HepG2 (cell line): ENCODE measurements around the gene ATAD3C. TPM values are rescaled to one million over a fixed set of nuclear protein-coding genes. Genes with fewer than 3 reads are reported as not detected.
A peak's percentile ranks its signal among the peaks of the same experiment; 100 is the strongest.

ENCODE experiments used
- ARID4A ChIP-seq: sonication (generic); formaldehyde crosslinking; IDR thresholded peaks from 2 replicates; pipeline ENCODE4 v1.5.0; 2020; ENCODE audit warnings: mild to moderate bottlenecking, missing genetic modification reagents, borderline replicate concordance
- EHMT2 ChIP-seq: fragments of 200-600 bp; sonication (generic); IDR thresholded peaks from 2 replicates; pipeline ENCODE4 v1.7.0; 2017; ENCODE audit warnings: antibody characterized with exemption, low read depth, low read length, borderline replicate concordance
- FOXO1 ChIP-seq: sonication (generic); formaldehyde crosslinking; IDR thresholded peaks from 2 replicates; pipeline ENCODE4 v1.4.0; 2020; ENCODE audit warnings: missing genetic modification reagents
- JUND ChIP-seq: sonication (generic); formaldehyde crosslinking; IDR thresholded peaks from 2 replicates; pipeline ENCODE4 v1.8.0; 2022; ENCODE audit warnings: mild to moderate bottlenecking, missing genetic modification reagents
- MBNL3 ChIP-seq: fragments of 250-450 bp; sonication (Bioruptor Pico); conservative IDR thresholded peaks from 2 replicates; pipeline ENCODE4 v1.8.0; 2022; ENCODE audit warnings: mild to moderate bottlenecking, inconsistent platforms
- SNRNP70 ChIP-seq: fragments of 200-400 bp; formaldehyde crosslinking; IDR thresholded peaks from 2 replicates; pipeline ENCODE4 v1.6.1; 2017; ENCODE audit warnings: mild to moderate bottlenecking, low read depth, low read length, moderate library complexity
- ZNF576 ChIP-seq: sonication (generic); formaldehyde crosslinking; IDR thresholded peaks from 2 replicates; pipeline ENCODE4 v1.4.0; 2020; ENCODE audit warnings: mild to moderate bottlenecking, missing genetic modification reagents
- ZNF687 ChIP-seq: sonication (generic); formaldehyde crosslinking; IDR thresholded peaks from 2 replicates; pipeline ENCODE4 v1.5.1; 2020; ENCODE audit warnings: mild to moderate bottlenecking, missing genetic modification reagents, moderate library complexity
- polyA plus RNA-seq, 8 experiments: library from polyadenylated mRNA; depleted of rRNA in 3 of 8; stranded (reverse) in 7 of 8; unstranded in 1 of 8; fragments of >200 nt; fragmentation: Illumina TruSeq in 4 of 8; extraction: Trizol in 4 of 8; gene quantifications; 2 replicates each; pipeline versions ENCODE4 v1.2.1 to v1.2.3, GENCODE V29; 2011 to 2016; ENCODE audit warnings: low read depth in 4 of 8, missing spikeins in 1 of 8, mixed read lengths in 1 of 8; ENCODE audit not compliant: insufficient read depth in 1 of 8
- total RNA-seq, 5 experiments: library from RNA; depleted of rRNA; stranded (reverse); fragments of >200 nt; fragmentation: Illumina TruSeq; extraction: Trizol; gene quantifications; 2 replicates each; pipeline ENCODE4 v1.2.3, GENCODE V29; 2016; ENCODE audit warnings: low read depth in 1 of 5
- TF ChIP-seq, protein P1 (sequence below): sonication (generic); formaldehyde crosslinking; IDR thresholded peaks from 2 replicates; pipeline ENCODE4 v1.4.0; 2020; ENCODE audit warnings: mild to moderate bottlenecking, low read depth, missing genetic modification reagents
- TF ChIP-seq, protein P2 (sequence below): sonication (generic); formaldehyde crosslinking; IDR thresholded peaks from 2 replicates; pipeline ENCODE4 v1.8.0; 2022; ENCODE audit warnings: missing genetic modification reagents, mild to moderate bottlenecking, borderline replicate concordance

The ATAD3C gene
- total and polyA plus RNA-seq, 2 of the 13 experiments (the other 11 are each of a cell fraction or from before 2014, with no cell fraction given), result 2.4 to 3.2 TPM

- TF ChIP-seq SNRNP70, result no peak
- no peak for TF ChIP-seq MBNL3 (CRISPR knock-in tag)
- TF ChIP-seq ZNF687 (CRISPR knock-in tag), result no peak
- TF ChIP-seq JUND (CRISPR knock-in tag), result no peak
- TF ChIP-seq ZNF576 (CRISPR knock-in tag), result no peak
- TF ChIP-seq ARID4A (CRISPR knock-in tag), result no peak; the same call in 1 of the 2 replicates
- TF ChIP-seq, protein P1, sequence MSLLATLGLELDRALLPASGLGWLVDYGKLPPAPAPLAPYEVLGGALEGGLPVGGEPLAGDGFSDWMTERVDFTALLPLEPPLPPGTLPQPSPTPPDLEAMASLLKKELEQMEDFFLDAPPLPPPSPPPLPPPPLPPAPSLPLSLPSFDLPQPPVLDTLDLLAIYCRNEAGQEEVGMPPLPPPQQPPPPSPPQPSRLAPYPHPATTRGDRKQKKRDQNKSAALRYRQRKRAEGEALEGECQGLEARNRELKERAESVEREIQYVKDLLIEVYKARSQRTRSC (CRISPR knock-in tag), result peak; percentile 21; the same call in 1 of the 2 replicates
- TF ChIP-seq, protein P2, sequence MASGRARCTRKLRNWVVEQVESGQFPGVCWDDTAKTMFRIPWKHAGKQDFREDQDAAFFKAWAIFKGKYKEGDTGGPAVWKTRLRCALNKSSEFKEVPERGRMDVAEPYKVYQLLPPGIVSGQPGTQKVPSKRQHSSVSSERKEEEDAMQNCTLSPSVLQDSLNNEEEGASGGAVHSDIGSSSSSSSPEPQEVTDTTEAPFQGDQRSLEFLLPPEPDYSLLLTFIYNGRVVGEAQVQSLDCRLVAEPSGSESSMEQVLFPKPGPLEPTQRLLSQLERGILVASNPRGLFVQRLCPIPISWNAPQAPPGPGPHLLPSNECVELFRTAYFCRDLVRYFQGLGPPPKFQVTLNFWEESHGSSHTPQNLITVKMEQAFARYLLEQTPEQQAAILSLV (CRISPR knock-in tag), result no peak; the same call in 1 of the 2 replicates
- TF ChIP-seq FOXO1 (CRISPR knock-in tag), result no peak
- no peak for TF ChIP-seq EHMT2
- TF ChIP-seq, all 625 proteins: peak for 38
Observed at GRCh38 chr1:1430992-1431844, 18.3 kb upstream of the ATAD3C start (continued).
